Dedifferentiated amniotic fluid mesenchymal stem cell (primary cell): ENCODE results near the gene PARD3B.

Source experiments
- DNase-seq: peaks from one replicate; pipeline ENCODE4 v3.0.0-alpha.2; 2016; ENCODE audit errors: extremely low spot score

The PARD3B gene

GRCh38 chr2:205556841-205557539, 1011.7 kb downstream of the PARD3B start:
- DNase-seq, result no peak

GRCh38 chr2:205557873-205558272, 1012.6 kb downstream of the PARD3B start:
- no peak for DNase-seq

- no peak for DNase-seq
Observed at GRCh38 chr2:205561441-205561840, 1016.2 kb downstream of the PARD3B start.

GRCh38 chr2:205563646-205564045, 1018.4 kb downstream of the PARD3B start:
- DNase-seq, result no peak

GRCh38 chr2:205564346-205565141, 1019.3 kb downstream of the PARD3B start:
- DNase-seq, result no peak

- DNase-seq, result no peak
Observed at GRCh38 chr2:205565142-205565522, 1019.9 kb downstream of the PARD3B start.

GRCh38 chr2:205566606-205567168, 1021.4 kb downstream of the PARD3B start:
- DNase-seq, result no peak

GRCh38 chr2:205568620-205569019, 1023.3 kb downstream of the PARD3B start:
- no peak for DNase-seq

GRCh38 chr2:205570648-205571047, 1025.4 kb downstream of the PARD3B start:
- DNase-seq, result no peak

- DNase-seq, result no peak
Observed at GRCh38 chr2:205571360-205571959, 1026.2 kb downstream of the PARD3B start.

GRCh38 chr2:205574001-205574400, 1028.7 kb downstream of the PARD3B start:
- no peak for DNase-seq

GRCh38 chr2:205579335-205579734, 1034.1 kb downstream of the PARD3B start:
- no peak for DNase-seq

GRCh38 chr2:205580212-205580987, 1035.1 kb downstream of the PARD3B start:
- peak; percentile 28 for DNase-seq

GRCh38 chr2:205582366-205582765, 1037.1 kb downstream of the PARD3B start:
- no peak for DNase-seq

GRCh38 chr2:205585449-205586383, 1040.4 kb downstream of the PARD3B start:
- no peak for DNase-seq

- DNase-seq, result no peak
Observed at GRCh38 chr2:205586626-205587025, 1041.4 kb downstream of the PARD3B start.

GRCh38 chr2:205589479-205589878, 1044.2 kb downstream of the PARD3B start:
- DNase-seq, result no peak

- peak; percentile 16 for DNase-seq
Observed at GRCh38 chr2:205590759-205591158, 1045.5 kb downstream of the PARD3B start.

GRCh38 chr2:205593891-205594290, 1048.6 kb downstream of the PARD3B start:
- no peak for DNase-seq

GRCh38 chr2:205596581-205596980, 1051.3 kb downstream of the PARD3B start:
- no peak for DNase-seq
